Right kidney (tissue), 1 donor: ENCODE measurements around the gene SCGB1A1.

Experiments used
- DNase-seq: peaks from one replicate; pipeline ENCODE4 v3.0.0-alpha.2; 2016

Gene SCGB1A1

GRCh38 chr11:62450543-62451240 lies 31.9 kb downstream of the SCGB1A1 start:
- DNase-seq, result no peak

- no peak for DNase-seq
Measured at GRCh38 chr11:62451241-62451621, 32.4 kb downstream of the SCGB1A1 start.

GRCh38 chr11:62452261-62452660 lies 33.4 kb downstream of the SCGB1A1 start:
- DNase-seq, result no peak

GRCh38 chr11:62452839-62453468 lies 34.1 kb downstream of the SCGB1A1 start:
- DNase-seq, result no peak

- DNase-seq, result no peak
Measured at GRCh38 chr11:62456630-62457029, 37.8 kb downstream of the SCGB1A1 start.

- no peak for DNase-seq
Measured at GRCh38 chr11:62457478-62457877, 38.6 kb downstream of the SCGB1A1 start.

- DNase-seq, result no peak
Measured at GRCh38 chr11:62458212-62459002, 39.6 kb downstream of the SCGB1A1 start.

GRCh38 chr11:62459080-62459479 lies 40.2 kb downstream of the SCGB1A1 start:
- DNase-seq, result no peak

GRCh38 chr11:62461740-62462507 lies 43.1 kb downstream of the SCGB1A1 start:
- no peak for DNase-seq

GRCh38 chr11:62462508-62462892 lies 43.7 kb downstream of the SCGB1A1 start:
- DNase-seq, result no peak

- DNase-seq, result no peak
Measured at GRCh38 chr11:62463121-62463542, 44.3 kb downstream of the SCGB1A1 start.

- DNase-seq, result no peak
Measured at GRCh38 chr11:62464655-62465054, 45.8 kb downstream of the SCGB1A1 start.

GRCh38 chr11:62466444-62466843 lies 47.6 kb downstream of the SCGB1A1 start:
- DNase-seq, result no peak

GRCh38 chr11:62468577-62468976 lies 49.7 kb downstream of the SCGB1A1 start:
- DNase-seq, result no peak

GRCh38 chr11:62471603-62472002 lies 52.8 kb downstream of the SCGB1A1 start:
- no peak for DNase-seq

- no peak for DNase-seq
Measured at GRCh38 chr11:62472063-62472884, 53.4 kb downstream of the SCGB1A1 start.
